HG03095 (cell line): ENCODE data around the gene HK2.

ENCODE experiments used
- ATAC-seq: cut with Tn5 transposase; IDR thresholded peaks from one replicate; pipeline ENCODE4 v1.9.1; 2021; ENCODE audit warnings: moderate library complexity; ENCODE audit not compliant: unreplicated experiment

HK2 gene

DNA sequence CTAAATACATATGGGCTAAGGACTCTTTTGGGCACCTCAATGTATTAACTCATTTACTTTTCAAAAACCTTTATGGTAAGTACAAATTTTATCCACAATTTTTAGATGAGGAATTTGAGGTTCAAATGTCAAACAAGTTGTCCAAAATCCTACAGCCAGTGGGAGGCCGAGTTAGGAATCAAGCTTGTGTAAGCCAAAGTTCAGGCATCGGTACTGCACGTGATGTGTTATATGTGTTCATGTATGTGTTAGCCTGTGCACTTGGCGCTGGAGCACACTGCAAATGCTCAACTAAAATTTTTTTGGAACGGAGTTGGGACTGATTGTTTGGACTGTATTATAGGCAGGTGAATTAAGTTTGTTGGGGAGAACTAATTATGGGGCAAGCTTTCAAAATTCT lies 22.7 kb downstream of the HK2 start:
- no peak for ATAC-seq

DNA sequence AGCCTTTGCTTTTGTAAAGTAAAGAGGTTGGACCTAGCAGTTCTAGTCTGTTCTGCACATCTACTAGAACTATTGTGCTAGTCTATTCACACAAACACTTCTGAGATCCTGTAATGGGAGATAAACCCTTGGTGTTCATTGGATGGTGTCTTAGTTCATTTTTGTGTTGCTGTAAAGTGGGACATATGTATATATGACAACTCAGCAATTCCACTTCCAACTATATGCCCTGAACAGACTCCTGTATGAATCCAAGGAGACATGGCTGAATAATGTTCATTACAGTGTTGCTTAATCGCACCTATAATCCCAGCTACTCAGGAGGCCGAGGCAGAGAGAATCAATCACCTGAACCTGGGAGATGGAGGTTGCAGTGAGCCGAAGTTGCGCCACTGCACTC lies 23.3 kb downstream of the HK2 start:
- no peak for ATAC-seq

DNA sequence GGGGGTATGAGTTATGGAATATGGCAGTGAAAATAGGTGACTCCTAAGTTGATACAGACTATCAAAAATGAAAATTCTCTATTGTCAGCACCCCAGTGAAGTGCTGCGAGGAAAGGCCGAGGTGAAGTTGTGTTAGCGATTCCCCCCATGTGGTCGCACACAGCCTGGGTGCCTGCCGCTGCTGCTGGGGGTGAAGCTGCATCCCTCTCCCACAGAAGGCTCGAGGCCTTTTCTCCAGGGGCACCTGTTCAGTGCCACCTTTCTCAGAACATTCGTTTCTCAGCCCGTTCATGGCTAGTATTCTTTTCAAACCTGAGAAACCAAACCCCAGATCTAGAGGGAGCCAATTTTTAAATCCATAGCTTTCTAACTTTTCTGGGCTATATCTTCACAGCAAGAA lies 23.8 kb downstream of the HK2 start:
- ATAC-seq, result no peak

DNA sequence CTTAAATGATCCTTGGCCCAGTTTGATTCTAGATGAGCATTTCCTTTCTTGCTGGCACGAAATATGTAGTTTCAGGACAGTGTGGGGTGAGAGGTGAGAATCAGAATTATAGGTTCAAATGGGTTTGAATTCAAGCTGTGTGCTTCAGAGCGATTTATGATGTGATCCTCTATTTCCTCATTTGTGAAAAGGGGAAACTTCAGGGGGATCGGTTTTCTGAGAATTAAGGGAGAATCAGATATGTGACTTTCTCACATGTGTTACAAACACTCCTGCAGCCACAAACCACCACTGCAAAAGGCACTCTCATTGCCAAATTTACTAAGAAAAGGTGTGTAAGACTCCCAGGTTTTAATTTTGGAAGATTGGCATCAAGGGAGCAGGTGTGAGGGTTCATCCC lies 24.4 kb downstream of the HK2 start:
- ATAC-seq, result no peak

DNA sequence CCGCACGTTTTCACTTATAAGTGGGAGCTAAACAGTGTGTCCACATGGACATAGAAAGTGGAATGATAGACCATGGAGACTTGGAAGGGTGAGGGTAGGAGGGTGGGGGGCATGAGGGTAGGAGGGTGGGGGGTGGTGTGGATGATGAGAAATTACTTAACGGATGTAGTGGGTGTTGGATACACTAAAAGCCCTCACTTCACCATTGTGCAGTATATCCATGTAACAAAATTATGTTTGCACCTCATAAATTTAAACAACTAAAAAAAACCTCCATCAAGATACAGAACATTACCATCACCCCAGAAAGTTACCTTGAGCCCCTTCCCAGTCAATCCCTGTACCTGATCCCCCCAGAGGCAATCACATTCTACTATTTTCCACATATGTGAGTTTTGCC lies 26.2 kb downstream of the HK2 start:
- ATAC-seq, result no peak

DNA sequence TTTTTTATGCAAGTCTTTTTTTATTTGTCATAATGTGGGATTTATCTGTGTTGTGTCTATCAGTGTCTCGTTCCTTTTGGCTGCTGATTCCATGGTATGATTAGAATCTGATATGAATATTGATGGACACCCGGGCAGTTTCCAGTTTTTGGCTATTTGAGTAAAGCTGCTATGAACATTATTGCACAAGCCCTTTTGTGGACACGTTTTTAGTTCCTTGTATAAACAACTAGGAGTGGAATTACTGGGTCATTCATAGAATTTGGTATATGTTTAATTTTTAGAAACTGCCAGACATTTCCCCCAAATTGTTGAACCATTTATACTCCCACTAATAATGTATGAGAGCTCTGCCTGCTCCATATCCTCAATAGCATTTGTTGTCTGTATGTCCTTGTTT lies 26.6 kb downstream of the HK2 start:
- ATAC-seq, result no peak

DNA sequence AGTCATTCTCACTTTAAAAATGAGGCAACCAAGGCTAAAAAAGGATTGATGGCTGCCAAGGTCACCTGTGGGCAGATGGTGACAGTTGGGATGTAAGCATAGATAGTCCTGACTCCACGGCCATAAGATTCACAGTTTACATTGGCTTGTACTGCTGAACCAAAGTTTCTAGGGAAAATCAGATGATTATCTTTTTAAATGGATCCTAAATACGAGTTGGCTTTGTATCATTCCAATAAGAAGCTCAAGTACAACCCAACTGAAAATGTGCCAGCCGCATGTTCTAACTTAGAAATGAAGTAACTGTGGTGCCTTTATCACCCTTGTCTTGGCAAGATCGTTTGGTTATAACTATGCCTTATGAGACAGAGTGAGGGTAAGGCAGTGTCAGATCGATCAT lies 27.6 kb downstream of the HK2 start:
- no peak for ATAC-seq

DNA sequence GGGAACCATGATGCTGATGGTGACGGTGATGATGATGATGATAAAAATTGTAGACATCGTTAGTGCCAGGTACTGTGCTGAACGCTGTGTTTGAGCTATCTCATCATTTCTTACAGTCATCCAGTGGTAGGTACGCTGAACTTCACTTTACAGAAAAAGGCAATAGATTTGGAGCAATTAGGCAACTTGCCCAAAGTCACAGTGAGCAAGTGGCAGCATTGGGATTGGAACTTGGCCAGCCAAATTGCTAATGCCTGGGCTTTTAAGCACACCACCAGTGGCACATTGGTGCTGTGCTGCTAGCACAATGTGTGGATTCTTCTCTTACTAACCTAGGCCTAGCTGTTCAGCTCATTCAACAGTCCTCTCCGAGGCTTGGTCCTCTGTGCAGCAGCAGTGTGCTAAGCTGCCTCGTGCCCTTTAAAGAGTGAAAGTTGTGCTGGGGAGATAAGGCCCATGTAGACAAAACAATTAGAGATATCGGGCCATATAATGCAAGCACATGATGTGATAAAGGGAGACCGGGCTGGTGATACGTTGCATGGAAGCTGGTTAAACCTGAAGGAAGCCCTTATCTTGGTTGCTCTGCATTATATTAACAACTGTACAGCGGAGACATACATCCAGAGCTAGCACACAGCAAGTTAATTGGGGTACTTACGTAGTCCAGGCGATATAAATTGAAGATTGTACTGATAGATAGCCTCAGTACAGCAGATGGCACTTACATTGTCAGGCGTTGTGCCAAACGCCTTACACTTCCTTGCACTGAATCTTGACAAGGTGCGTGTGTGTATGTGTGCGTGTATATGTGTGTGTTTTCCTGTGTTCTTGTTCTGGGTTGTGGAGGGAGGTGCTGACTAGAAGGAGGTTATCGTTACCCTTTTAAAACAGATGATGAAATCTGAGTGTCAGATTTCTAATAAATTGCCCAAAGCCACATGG lies 28.4 kb downstream of the HK2 start:
- ATAC-seq, result no peak

DNA sequence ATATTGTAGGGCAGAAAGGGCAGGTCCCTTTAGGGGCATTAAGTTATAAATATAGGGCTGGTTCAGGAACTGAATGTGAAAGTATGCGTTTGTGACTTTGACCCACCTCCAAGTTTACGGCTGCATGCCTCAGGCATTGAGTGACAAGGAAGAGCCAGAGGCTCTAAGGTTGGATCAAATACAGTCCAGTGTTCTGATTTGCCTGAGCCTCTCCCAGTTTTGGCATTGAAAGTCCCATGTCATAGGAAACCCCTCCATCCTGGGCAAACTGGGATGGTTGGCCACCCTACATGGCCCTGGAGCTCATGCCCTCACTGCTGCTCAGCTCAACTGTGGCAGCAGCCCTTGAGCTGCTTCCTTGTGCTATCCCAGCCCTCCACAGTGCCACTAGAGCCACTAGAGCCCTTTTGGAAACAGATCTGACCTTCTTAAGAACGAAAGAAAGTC lies 29.9 kb downstream of the HK2 start:
- no peak for ATAC-seq

DNA sequence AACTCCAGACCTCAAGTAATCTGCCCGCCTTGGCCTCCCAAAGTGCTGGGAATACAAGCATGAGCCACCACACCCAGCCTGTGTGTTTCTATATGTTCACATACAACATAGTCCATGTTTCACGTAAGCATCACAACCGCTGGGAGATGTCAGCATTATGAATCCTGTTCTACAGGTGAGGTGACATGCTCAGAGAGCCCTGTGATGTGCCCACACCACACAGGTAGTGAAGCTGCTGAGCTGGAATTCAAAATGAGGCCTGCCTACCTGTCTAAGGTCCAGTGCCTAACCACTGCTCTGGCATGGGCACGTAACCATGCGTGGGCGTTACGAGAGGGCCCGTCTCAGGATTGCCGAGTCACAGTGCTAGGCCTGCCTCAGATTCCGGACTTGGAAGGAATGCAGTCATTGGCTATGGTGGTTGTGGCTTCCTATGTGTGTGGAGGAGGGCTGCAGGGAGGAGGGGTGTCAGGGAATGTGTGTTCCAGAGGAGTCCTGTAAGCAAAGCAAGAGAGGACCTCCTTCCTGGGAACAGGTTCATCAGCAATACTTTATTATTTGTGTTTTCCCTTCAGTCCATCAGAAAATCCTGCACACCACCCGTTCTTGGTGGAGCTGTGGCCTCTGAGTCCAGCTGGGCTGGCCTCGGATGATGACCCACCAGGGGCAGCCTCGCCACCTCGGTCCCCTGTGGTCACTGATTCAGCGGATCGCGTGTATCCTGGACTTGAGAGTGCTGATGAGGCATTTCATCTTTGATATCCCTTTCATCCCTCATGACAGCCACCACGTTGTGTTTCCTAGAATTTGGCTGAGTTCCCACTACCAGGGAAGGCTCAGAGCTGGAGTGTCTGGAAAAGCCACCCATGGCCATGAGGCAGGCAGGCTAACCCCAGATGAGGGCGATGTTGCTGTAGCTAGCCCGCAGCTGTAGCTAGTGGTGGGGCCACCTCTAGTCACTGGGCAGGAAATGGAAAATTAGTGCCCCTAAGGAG lies 31.1 kb downstream of the HK2 start:
- ATAC-seq, result no peak

DNA sequence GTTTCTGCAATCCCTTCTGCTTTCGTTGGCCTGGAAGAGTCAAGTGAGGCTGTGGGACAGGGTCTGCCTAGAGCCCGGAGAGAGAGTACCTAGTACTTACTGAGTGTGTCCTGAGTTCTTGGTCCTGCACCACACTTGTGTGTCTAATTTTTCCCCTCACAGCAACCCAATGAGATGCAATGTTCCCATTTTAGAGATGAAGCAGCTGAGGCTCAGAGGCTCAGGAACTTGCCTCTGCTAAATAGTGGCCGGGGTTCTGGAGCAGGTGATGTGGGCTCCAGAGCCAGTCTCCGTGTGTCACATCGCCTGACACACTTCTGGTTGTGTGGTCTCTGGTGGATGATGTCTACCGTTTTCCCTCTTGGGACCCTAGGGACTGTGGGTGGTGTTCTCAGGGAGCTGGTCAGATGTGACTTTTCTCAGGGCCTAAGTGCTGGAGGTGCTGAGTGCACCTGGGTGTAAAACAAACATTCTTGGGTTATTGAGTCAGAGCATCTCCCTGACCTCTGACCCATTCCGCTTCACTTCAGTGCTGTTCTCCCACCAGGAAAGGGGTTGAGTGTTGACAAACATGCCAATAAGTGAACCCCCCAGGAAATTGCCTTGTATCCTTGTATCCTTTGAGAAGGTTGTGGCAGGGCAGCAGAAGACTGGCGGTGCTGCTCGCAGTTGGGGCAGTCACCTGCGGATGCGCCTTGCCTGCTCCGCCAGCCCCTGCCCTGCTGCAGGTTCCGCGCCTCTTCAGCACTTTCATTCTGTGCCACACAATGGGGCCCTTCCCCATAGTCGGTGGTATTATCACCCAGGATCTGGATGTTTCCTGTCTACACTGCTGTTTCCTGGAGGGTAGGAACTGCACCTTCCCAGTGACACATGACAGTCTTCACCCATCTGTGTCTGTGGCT lies 32.1 kb downstream of the HK2 start:
- ATAC-seq, result no peak

DNA sequence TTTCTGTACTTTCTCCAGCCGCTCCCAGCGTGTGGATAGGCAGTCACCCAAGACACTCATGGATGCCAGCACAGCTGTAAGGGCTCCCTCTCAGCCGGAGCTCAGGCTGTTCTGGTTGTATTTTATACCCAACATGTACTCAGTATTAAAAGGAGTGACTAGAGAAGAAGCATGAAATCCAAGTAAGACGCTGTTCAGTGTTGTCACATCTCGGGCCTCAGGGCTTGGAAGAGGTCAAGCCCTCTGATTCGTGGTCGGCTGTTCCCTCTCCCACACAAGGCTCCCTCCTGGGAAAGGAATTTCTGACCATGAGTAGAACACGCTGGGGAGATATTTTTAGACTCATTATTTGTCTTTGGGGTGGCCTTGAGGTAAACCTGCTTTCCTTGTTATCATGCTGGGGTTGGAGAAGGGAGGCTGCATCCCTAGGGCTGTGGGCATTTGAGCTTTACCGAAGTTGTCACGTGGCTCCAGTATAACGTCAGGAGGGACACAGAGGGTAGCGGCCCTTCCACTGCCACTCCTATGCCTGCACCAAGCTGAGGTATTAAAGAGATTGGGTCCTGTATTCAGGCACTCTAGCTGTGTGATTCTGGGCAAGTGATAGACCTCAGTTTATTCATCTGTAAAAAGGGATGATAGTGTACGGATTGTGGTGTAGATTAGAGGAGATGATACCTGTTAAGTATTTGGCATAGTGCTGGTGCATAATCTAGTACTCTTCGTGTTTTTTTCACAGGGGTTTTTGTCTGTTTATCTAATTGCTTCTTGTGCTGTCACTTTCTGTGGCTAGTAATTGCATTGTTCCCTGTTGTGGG lies 34.1 kb downstream of the HK2 start:
- ATAC-seq, result no peak

DNA sequence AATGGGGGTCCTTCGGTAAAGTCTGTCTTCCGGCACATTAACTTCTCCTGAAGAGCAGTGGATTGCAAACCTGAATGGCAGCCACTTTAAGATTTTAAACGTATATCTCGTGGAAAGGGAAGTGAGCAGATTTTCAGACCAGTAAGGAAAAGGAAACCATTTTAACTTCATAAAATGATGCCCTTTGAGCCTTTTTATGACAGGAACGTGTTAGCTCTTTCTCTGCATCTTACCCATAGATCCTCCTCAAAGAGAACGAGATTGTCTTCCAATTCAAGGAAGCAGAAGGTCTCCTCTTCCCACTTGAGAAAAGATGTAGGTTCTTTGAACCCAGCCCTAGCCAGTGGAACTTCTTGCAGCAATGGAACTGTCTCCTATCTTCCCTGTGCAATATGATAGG lies 35.6 kb downstream of the HK2 start:
- ATAC-seq, result no peak

DNA sequence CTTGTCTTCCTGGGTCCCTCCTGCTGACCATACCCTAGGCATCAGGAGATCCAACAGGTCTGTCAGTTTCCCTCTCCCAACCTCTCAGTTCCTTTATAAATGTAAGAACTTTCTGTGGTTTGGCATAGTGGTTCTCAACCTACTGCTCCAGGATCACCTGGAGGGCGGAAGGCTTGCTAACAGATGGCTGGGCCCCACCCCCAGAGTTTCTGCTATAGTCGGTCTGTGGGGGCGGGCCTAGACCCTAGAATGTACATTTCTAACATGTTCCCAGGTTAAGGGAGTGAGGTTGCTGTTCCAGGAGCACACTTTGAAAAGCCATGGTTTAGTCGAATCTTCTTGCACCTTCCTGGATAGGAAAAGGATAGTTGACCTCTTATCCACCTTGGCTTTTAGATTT lies 37.0 kb downstream of the HK2 start:
- no peak for ATAC-seq

DNA sequence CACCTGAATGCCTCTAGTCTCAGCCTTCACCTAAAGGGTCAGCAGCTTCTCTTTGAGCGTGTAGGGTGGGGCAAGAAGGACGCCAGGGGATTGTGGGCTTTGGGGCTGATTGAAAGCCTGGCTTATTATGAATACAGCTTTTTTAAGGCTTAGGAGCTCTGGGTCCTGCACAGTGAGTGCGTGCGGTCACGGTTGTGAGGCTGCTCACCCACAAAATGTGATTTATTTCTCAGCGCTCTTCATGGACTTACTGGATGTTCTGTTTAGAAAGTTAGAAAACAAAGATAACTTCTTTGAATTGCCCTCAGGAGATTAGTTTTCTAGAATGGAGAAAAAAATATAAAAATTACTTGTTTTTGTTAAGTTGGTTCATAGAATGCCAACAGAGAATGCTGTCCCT lies 37.5 kb downstream of the HK2 start:
- no peak for ATAC-seq

DNA sequence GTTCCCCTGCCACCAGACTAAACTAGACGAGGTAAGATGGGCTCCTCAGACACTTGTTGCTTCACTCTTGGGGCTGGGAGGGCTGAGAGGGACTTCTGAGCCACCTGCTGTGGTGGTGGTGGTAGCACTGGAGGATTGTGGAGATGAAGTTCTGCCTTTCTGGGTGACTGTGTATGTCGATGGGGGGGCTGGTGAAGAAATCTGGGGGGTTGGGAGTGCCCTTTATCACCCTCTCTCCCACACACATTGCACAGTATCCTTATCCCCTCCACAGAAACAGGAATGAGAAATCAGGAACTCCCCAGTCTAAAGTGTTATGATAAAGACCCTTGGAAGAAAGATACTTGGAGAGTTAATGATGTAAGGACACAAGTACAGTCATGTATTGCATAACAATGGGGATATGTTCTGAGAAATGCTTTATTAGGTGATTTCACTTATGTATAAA lies 38.5 kb downstream of the HK2 start:
- ATAC-seq, result no peak

DNA sequence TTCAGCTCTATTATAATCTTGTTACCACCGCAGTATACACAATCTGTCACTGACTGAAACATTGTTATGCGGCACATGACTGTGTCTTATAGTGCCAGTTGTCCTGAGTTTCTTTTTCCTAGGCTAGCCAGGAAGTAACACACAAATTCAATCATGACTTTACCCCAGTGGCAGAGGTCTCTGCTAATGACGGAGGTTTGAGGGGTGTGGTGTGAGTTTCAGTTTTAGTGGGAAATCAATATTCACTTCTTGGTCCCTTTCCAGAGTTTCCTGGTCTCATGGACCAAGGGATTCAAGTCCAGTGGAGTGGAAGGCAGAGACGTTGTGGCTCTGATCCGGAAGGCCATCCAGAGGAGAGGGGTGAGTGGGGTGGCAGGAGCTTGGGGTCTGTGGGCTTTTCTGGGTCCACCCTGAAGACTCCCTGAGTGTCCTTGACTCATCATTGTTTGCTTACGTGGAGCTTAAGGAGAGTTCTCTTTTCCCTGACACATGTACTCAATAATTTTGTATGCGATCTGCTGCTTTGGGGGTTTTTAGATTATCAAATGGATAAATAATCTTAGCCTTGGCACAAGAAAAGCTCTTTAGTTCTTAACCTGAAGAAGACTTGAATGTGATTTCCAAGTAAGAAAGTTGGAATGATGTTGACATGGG lies 39.2 kb downstream of the HK2 start:
- ATAC-seq, result no peak

DNA sequence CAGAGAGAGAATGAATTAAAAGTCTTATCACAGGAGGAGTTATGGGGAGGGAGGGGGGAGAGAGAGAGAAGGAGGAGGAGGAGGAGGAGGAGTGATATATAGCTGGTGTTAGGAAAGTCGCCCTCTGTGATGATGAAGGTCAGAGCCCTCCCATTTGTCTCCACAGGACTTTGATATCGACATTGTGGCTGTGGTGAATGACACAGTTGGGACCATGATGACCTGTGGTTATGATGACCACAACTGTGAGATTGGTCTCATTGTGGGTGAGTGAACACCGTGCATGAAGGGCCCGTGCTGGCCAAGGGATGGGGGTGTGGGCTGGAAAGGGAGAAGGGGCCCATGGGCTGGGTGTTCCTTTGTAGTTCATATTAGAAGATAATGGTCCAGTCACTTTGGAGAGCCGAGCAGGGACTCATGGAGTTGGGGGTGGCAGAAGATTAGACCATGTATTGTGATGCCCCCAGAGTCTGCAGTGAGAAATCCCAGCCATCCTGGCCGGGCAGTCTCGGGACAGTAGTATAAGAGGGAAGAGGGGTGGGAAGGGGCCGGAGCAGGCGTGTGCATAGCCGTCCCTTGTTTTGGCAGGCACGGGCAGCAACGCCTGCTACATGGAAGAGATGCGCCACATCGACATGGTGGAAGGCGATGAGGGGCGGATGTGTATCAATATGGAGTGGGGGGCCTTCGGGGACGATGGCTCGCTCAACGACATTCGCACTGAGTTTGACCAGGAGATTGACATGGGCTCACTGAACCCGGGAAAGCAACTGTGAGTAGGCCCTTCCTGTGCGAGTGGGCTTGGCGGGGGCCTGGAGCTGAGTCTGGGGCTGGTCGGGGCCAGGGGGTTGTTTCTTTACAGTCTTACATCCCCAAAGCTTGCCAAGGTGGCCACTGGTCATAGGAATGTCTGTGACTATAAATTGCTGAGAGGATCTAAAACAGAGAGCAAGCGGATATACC lies 40.0 kb downstream of the HK2 start:
- no peak for ATAC-seq
